ENCODE measurements around the gene SMYD5. TPM values are rescaled to one million over a fixed set of nuclear protein-coding genes. Genes with fewer than 3 reads are reported as not detected.

SMYD5 gene
- total RNA-seq, 1 donor from 2014 or later = 37.8 TPM

DNA sequence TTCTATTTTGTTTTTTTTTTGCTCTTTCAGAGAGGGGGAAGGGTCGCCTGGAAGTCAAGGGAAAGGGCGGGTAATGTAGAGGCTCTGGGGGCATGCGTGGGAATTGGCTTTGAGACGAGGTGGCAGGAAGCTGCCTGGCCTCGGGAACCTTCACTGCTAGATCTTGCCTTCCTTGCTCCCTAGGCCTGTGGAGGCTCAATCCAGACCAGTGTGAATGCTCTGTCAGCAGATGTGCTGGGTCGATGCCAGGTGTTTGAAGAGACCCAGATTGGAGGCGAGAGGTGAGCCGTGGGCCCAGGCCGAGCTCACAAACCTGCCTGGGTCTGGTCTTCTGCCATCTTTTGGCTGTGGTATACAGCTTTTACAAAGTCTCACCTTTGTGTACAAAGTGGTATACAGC lies 35.6 kb downstream of the SMYD5 start:
- DNase-seq (no peak), ATAC-seq (ENCODE audit: low read depth) (no peak)
- TF ChIP-seq CTCF (IDR thresholded peaks at IDR 0.05) = no peak
- CTCF ChIA-PET = no interaction called here
- no peaks in the 10 kb centered on the region for H3K27me3 Mint-ChIP-seq
- POLR2A ChIA-PET = interaction anchor here (0.7 to 1.6 kb wide), 2 partner anchors 16 to 1000 kb away, joined by 3 to 5 read pairs; partner anchors contain the start of gene CCT7
- H3K4me1 Mint-ChIP-seq = no peaks in the 10 kb centered on the region
- intact Hi-C loops (cut with micrococcal nuclease) = loop anchor here (5.0 kb wide), 1 partner anchor 43 kb away; the partner anchor contains the start of gene EGR4
- H3K4me3 Mint-ChIP-seq = no peak overlapping the region
- H3K27ac Mint-ChIP-seq = no peak overlapping the region
- peaks cover 98% of the 10 kb centered on the region for H3K36me3 Mint-ChIP-seq (ENCODE audit: low read depth)
- no peaks in the 10 kb centered on the region for H3K9me3 Mint-ChIP-seq

DNA sequence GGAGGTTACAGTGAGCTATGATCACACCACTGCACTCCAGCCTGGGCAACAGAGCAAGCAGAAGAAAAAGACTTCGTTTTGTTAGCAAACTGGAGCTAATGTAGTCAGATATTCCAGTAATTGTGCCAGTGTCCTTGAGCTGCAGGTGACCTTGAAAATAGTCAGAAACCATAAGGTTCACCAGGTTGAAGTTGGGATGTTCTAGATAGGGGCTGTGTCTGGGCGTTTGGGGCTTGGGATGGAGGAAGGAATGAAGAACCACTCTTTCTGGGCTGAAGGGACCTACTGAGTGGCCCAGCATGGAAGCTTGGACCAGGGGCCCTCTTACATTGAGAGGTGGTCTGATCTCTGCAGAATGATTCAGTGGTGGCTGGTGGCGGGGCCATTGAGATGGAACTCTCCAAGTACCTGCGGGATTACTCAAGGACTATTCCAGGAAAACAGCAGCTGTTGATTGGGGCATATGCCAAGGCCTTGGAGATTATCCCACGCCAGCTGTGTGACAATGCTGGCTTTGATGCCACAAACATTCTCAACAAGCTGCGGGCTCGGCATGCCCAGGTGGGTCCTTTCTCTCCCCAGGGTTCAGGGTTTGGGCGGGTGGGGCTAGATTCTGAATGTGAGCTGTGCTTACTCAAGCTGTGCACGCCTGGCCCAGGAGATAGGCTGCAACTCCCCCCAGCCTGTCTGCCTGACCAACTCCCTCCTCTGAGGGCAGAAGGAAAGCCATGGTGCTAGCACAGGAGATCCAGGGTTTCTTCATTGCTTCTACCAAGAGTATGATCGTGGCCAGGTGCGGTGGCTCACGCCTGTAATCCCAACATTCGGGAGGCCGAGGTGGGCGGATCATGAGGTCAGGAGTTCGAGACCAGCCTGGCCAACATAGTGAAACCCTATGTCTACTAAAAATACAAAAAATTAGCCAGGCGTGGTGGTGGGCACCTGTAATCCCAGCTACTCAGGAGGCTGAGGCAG lies 37.1 kb downstream of the SMYD5 start:
- ChIA-PET CTCF (no interaction called here), POLR2A (interaction anchor here (1.6 kb wide), 1 partner anchor 18 kb away, joined by 5 read pairs; the partner anchor contains the start of gene CCT7)
- no peaks in the 10 kb centered on the region for H3K9me3 Mint-ChIP-seq
- H3K27ac Mint-ChIP-seq = no peak overlapping the region
- no peak for ATAC-seq (ENCODE audit: low read depth)
- TF ChIP-seq CTCF (IDR thresholded peaks at IDR 0.05) = no peak
- H3K27me3 Mint-ChIP-seq = no peaks in the 10 kb centered on the region
- intact Hi-C loops (cut with micrococcal nuclease) = loop anchor here (5.0 kb wide), 1 partner anchor 41 kb away; the partner anchor contains the start of gene EGR4
- H3K4me1 Mint-ChIP-seq = no peaks in the 10 kb centered on the region
- no peak overlapping the region for H3K4me3 Mint-ChIP-seq
- DNase-seq = no peak
- peaks cover 90% of the 10 kb centered on the region for H3K36me3 Mint-ChIP-seq (ENCODE audit: low read depth)

GRCh38 chr2:73252238-73253027 lies 38.4 kb downstream of the SMYD5 start:
- H3K4me1 Mint-ChIP-seq = no peaks in the 10 kb centered on the region
- H3K36me3 Mint-ChIP-seq (ENCODE audit: low read depth) = peaks cover 77% of the 10 kb centered on the region
- intact Hi-C loops (cut with micrococcal nuclease) = loop anchor here (5.0 kb wide), 1 partner anchor 40 kb away; the partner anchor contains the start of gene EGR4
- DNase-seq = no peak
- no peak for ATAC-seq (ENCODE audit: low read depth)
- no peaks in the 10 kb centered on the region for H3K9me3 Mint-ChIP-seq
- TF ChIP-seq CTCF (IDR thresholded peaks at IDR 0.05) = no peak
- no peak overlapping the region for H3K4me3 Mint-ChIP-seq
- ChIA-PET POLR2A (no interaction called here), CTCF (no interaction called here)
- no peaks in the 10 kb centered on the region for H3K27me3 Mint-ChIP-seq
- H3K27ac Mint-ChIP-seq = no peak overlapping the region

DNA sequence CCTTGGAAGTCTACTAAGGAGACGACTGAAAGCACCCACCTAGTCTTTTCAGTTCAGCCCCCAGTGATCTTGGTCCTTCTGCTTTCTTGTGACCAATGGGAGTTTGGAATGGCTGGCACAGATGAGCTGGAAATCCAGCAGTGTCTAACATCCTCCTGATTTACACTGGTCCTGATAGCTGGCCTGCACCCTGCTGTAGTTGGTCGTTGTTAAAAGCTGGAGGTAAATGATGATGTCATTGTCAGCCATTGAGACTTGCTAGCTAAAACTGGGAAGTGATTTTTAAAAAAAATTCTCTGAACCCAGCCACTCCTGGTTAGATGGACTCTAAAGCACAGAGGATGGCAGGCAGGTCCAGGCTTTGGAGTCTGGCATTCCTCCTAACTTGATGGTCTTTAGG lies 39.4 kb downstream of the SMYD5 start:
- TF ChIP-seq CTCF (IDR thresholded peaks at IDR 0.05) = no peak
- Mint-ChIP-seq H3K4me3 (no peak overlapping the region), H3K27me3 (no peaks in the 10 kb centered on the region), H3K27ac (no peak overlapping the region), H3K36me3 (ENCODE audit: low read depth) (peaks cover 69% of the 10 kb centered on the region), H3K4me1 (no peaks in the 10 kb centered on the region), H3K9me3 (no peaks in the 10 kb centered on the region)
- DNase-seq (no peak), ATAC-seq (ENCODE audit: low read depth) (no peak)
- CTCF ChIA-PET = interaction anchor here (1.4 kb wide), 1 partner anchor 37 kb away, joined by 5 read pairs; no protein-coding TSS in a partner anchor
- POLR2A ChIA-PET = interaction anchor here (1.2 kb wide), 1 partner anchor 19 kb away, joined by 3 read pairs; the partner anchor contains the start of gene CCT7
- intact Hi-C loops (cut with micrococcal nuclease) = loop anchor here (5.0 kb wide), 1 partner anchor 39 kb away; the partner anchor contains the start of gene EGR4

Measured in activated B cell treated with CpG ODN at 0.5 μM for 24 hours (primary cell).